ENCODE results near the gene ABCF1.

DNA sequence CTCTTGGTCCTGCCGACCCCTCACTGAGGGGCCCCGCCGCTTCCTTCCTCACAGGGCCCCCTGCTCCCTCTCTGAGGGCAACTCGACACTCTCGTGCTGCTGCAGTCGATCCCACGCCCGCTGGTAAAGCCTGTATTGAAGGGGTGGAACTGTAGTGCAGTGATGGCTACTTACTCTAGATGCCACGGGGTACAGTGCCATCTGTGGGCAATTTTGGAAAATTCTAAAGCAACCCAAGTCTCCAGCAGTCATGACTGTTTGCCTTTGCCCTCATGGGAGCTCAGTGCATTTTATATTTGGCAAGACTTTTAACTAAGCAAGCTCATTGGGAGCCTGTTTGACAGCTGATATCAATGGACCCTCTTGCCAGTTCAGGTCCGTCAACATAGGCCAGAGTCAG, 69.2 kb downstream of the ABCF1 start:
- TF ChIP-seq CTCF (IDR thresholded peaks at IDR 0.05; ENCODE audit: low read depth, low read length) (no peak), POLR2A (IDR thresholded peaks at IDR 0.05; ENCODE audit: extremely low read depth, insufficient read length) (no peak), MYC (IDR thresholded peaks at IDR 0.05; ENCODE audit: low read depth, low read length) (no peak)
- TF ChIP-seq, protein P1, sequence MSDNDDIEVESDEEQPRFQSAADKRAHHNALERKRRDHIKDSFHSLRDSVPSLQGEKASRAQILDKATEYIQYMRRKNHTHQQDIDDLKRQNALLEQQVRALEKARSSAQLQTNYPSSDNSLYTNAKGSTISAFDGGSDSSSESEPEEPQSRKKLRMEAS (IDR thresholded peaks at IDR 0.05; ENCODE audit: low read depth, low read length) = no peak

Measured in NB4 (cell line).